ENCODE results near the gene CES2.
"Not testable (repeated sequence)": the region's sequence is repeated elsewhere in the genome, so short reads cannot be mapped to it uniquely, and the experiment has no call there.

GRCh38 chr16:66974932-66975246 lies 39.6 kb downstream of the CES2 start:
- not testable (repeated sequence) for TF ChIP-seq POLR2A, POLR2AphosphoS5 (IDR thresholded peaks at IDR 0.05)
- TF ChIP-seq, protein P1, sequence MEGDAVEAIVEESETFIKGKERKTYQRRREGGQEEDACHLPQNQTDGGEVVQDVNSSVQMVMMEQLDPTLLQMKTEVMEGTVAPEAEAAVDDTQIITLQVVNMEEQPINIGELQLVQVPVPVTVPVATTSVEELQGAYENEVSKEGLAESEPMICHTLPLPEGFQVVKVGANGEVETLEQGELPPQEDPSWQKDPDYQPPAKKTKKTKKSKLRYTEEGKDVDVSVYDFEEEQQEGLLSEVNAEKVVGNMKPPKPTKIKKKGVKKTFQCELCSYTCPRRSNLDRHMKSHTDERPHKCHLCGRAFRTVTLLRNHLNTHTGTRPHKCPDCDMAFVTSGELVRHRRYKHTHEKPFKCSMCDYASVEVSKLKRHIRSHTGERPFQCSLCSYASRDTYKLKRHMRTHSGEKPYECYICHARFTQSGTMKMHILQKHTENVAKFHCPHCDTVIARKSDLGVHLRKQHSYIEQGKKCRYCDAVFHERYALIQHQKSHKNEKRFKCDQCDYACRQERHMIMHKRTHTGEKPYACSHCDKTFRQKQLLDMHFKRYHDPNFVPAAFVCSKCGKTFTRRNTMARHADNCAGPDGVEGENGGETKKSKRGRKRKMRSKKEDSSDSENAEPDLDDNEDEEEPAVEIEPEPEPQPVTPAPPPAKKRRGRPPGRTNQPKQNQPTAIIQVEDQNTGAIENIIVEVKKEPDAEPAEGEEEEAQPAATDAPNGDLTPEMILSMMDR (IDR thresholded peaks at IDR 0.05), result not testable (repeated sequence)

All from sigmoid colon (tissue), 4 donors.